Left lung (tissue), 10 donors: ENCODE results near the gene LRRC14B. TPM values are rescaled to one million over a fixed set of nuclear protein-coding genes. Genes with fewer than 3 reads are reported as not detected.

Experiments
- ATAC-seq: fragments of 200-7000 bp; cut with Tn5 transposase; one replicate; pipeline ENCODE4 v1.9.1; 2020; ENCODE audit warnings: moderate library complexity
- DNase-seq, 4 donors: peaks; one replicate each; pipeline ENCODE4 v3.0.0-alpha.2; 2013 to 2020
- H3K27ac ChIP-seq, 2 donors: fragments of 200-600 bp; sonication (generic) in 1 of 2; one replicate each; pipeline versions ENCODE4 v1.5.0 to v1.8.0; 2020 to 2021
- H3K27me3 ChIP-seq, 2 donors: fragments of 200-600 bp; sonication (generic) in 1 of 2; one replicate each; pipeline versions ENCODE4 v1.5.0 to v1.8.0; 2020 to 2021
- H3K36me3 ChIP-seq, 2 donors: fragments of 200-600 bp; sonication (generic) in 1 of 2; one replicate each; pipeline versions ENCODE4 v1.5.0 to v1.8.0; 2020 to 2021
- H3K4me1 ChIP-seq, 2 donors: fragments of 200-600 bp; one replicate each; pipeline ENCODE4 v1.8.0; 2021
- H3K4me3 ChIP-seq, 2 donors: fragments of 200-600 bp; sonication (generic) in 1 of 2; one replicate each; pipeline versions ENCODE4 v1.5.0 to v1.8.0; 2020 to 2021; ENCODE audit warnings: mild to moderate bottlenecking in 1 of 2
- H3K9me3 ChIP-seq, 2 donors: fragments of 200-600 bp; sonication (generic) in 1 of 2; one replicate each; pipeline versions ENCODE4 v1.5.0 to v1.8.0; 2020 to 2021
- intact Hi-C, 2 donors: fragments of 100-400 bp; cut with DNase I; formaldehyde crosslinking; loops; one replicate each; pipeline versions ENCODE4 v1.11.2 to v1.14.2; 2022
- polyA plus RNA-seq, 6 donors: library from polyadenylated mRNA; unstranded; fragments of 120-200 nt; gene quantifications; one replicate each; pipeline ENCODE4 v1.2.1, GENCODE V29; 2013; ENCODE audit not compliant: insufficient read length in 6 of 6
- total RNA-seq, 2 donors: library from RNA; stranded (reverse); fragmentation: NEBNext Ultra II Directional; extraction: Animal tissue kit (Norgen Biotek cat#: 25700); gene quantifications; one replicate each; pipeline ENCODE4 v1.2.1, GENCODE V29; 2021
- TF ChIP-seq, protein P1 (sequence below), 2 donors: fragments of 200-600 bp; sonication (generic) in 1 of 2; IDR thresholded peaks; one replicate each; pipeline versions ENCODE4 v1.5.0 to v1.8.0; 2021; ENCODE audit warnings: antibody characterized with exemption in 2 of 2
- donor health status: DM: no; HTN: yes; CAD: no.
- donor health status: DM: no; HTN: no; CAD: no.

Gene LRRC14B
- total and polyA plus RNA-seq, 8 donors: 0.08 to 0.14 (median 0.11) TPM; not detected in 3

DNA sequence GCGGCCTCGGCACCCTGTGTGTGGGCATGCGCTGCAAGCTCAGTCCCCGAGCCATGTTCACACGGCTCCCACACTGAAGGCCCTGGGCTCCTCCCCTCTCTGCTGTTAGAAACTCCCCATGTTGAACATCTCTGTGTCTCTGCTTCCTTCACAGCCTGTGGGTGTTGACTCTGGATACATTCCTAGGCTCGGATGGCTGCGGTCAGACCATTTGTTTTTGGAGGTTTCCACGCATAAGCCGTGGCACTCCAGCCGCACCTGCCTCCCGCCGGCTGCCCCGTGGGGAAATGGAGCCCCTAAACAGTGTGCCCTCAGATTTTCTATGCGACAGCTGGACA lies 31.2 kb upstream of the LRRC14B start:
- Histone ChIP-seq H3K27ac (no peak overlapping the region), H3K9me3 (no peaks in the 10 kb centered on the region), H3K4me3 (no peak overlapping the region), H3K27me3 (peaks cover 0 to 13% of the 10 kb centered on the region in 2 donors), H3K4me1 (no peaks in the 10 kb centered on the region), H3K36me3 (no peaks in the 10 kb centered on the region)
- intact Hi-C loops: no loop called here
- ATAC-seq (no peak), DNase-seq (no peak)
- TF ChIP-seq, protein P1, sequence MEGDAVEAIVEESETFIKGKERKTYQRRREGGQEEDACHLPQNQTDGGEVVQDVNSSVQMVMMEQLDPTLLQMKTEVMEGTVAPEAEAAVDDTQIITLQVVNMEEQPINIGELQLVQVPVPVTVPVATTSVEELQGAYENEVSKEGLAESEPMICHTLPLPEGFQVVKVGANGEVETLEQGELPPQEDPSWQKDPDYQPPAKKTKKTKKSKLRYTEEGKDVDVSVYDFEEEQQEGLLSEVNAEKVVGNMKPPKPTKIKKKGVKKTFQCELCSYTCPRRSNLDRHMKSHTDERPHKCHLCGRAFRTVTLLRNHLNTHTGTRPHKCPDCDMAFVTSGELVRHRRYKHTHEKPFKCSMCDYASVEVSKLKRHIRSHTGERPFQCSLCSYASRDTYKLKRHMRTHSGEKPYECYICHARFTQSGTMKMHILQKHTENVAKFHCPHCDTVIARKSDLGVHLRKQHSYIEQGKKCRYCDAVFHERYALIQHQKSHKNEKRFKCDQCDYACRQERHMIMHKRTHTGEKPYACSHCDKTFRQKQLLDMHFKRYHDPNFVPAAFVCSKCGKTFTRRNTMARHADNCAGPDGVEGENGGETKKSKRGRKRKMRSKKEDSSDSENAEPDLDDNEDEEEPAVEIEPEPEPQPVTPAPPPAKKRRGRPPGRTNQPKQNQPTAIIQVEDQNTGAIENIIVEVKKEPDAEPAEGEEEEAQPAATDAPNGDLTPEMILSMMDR (IDR thresholded peaks at IDR 0.05): no peak

DNA sequence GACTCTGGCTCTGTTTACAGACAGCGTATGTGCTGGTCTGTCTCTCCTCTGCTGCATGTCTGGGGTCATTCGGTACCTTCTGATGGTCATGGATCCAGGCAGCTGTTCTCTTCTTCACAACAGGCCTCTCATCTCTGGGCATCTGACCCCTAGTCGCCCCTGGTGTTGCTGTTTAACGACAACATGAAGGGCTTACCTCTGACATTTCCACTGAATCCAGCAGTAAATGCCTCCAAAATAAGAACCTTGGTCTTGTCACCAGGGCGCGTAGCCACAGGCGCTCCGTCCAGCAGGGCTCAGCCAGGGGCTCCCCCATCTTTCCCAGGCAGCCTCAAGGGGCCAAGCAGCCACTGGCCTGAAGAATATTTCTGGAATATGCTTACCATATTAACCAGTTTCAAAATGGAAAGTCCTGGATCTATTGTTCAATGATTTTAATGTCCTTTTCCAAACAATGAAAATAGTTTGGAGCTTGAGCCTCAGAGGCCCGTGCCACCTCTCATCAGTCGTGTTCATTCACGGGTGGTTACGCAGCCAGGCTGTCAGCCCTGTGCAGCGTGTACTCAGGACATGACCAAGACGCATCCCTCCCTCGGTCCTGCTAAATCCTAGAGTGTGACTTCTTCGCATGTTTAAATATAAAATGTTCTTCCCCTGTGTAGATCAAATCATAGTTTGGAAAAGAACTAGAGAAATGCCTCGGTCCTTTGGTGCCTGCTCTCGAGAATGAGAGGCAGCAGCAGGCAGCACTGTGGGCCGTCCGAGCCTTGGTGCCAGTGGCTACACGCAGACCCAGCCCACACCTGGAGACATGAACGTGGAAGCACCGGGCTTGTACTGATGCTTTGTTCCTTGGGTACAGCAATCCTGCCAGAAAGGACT lies 30.1 kb upstream of the LRRC14B start:
- Histone ChIP-seq H3K27ac (no peak overlapping the region), H3K27me3 (peaks cover 0 to 13% of the 10 kb centered on the region in 2 donors), H3K36me3 (no peaks in the 10 kb centered on the region), H3K9me3 (no peaks in the 10 kb centered on the region), H3K4me3 (no peak overlapping the region), H3K4me1 (no peaks in the 10 kb centered on the region)
- DNase-seq (no peak), ATAC-seq (no peak)
- TF ChIP-seq, protein P1 (IDR thresholded peaks at IDR 0.05): no peak
- intact Hi-C loops: no loop called here

DNA sequence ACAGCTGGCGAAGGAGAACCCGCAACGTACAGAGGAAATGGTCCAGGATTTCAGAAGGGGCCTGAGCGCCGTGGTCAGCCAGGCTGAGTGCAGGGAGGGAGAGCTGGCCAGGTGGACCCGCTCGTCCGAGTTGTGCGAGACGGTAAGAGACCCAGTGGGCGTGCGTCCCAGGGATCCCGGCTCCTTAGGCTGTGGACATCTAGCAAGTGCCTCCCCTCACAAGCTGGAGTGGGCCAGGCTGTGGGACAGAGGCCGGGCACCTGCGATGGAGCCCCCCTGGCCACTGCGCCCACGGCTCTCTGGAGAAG lies 29.5 kb upstream of the LRRC14B start:
- H3K27me3 ChIP-seq: peaks cover 0 to 13% of the 10 kb centered on the region in 2 donors
- no peak overlapping the region for H3K4me3 ChIP-seq
- no peak overlapping the region for H3K27ac ChIP-seq
- no peaks in the 10 kb centered on the region for H3K36me3 ChIP-seq
- DNase-seq (no peak), ATAC-seq (no peak)
- H3K9me3 ChIP-seq: no peaks in the 10 kb centered on the region
- intact Hi-C loops: no loop called here
- H3K4me1 ChIP-seq: no peaks in the 10 kb centered on the region
- TF ChIP-seq, protein P1 (IDR thresholded peaks at IDR 0.05): no peak

DNA sequence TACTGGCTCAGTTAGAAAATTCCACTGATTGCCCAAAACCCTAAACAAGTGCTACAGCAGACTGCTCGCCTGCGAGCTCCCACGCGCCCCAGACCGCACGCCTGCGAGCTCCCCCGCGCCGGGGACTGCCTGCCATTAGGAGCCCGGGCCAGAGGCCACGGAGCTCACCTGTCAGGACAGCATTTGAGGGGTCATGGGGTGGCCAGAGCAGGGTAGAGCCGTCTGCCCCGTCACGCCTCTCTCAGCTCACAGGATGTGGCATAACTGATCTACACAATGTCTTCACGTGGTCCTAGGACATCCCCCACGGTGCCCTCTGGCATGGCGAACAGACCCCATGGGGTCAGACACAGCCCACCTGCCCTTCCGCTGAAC lies 29.1 kb upstream of the LRRC14B start:
- no peak overlapping the region for H3K4me3 ChIP-seq
- intact Hi-C loops: no loop called here
- no peaks in the 10 kb centered on the region for H3K9me3 ChIP-seq
- ATAC-seq (no peak), DNase-seq (no peak)
- H3K4me1 ChIP-seq: no peaks in the 10 kb centered on the region
- peaks cover 0 to 13% of the 10 kb centered on the region in 2 donors for H3K27me3 ChIP-seq
- H3K36me3 ChIP-seq: no peaks in the 10 kb centered on the region
- TF ChIP-seq, protein P1 (IDR thresholded peaks at IDR 0.05): no peak
- no peak overlapping the region for H3K27ac ChIP-seq

DNA sequence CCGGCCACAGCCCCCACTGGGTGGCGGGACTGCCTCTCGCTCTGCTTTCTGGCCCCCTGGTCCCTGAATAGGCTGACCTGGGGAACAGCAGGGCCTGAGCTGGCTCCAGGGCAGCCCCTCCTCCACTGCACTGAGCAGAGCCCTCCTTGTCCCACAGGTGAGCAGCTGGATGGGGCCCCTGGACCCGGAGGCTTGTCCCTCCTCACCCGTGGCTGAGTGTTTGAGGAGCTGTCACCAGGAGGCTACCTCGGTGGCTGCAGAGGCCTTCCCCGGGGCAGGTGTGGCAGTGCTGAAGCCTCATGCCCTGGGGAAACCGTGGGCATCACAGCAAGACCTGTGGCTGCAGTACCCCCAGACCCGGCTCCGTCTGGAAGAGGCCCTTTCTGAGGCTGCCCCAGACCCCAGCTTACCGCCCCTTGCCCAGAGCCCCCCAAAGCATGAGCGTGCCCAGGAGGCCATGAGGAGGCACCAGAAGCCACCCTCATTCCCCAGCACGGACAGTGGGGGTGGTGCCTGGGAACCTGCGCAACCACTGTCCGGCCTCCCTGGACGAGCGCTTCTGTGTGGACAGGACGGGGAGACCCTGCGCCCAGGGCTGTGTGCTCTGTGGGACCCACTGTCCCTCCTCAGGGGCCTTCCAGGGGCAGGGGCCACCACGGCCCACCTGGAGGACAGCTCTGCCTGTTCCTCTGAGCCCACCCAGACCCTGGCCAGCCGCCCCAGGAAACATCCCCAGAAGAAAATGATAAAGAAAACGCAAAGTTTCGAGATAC lies 28.5 kb upstream of the LRRC14B start:
- no peak overlapping the region for H3K4me3 ChIP-seq

More for the DNA sequence above, 28.5 kb upstream of the LRRC14B start:
- no peak for DNase-seq
- H3K27ac ChIP-seq: no peak overlapping the region
- TF ChIP-seq, protein P1 (IDR thresholded peaks at IDR 0.05): no peak
- no peaks in the 10 kb centered on the region for H3K9me3 ChIP-seq
- H3K36me3 ChIP-seq: no peaks in the 10 kb centered on the region
- no peak for ATAC-seq
- intact Hi-C loops: no loop called here
- no peaks in the 10 kb centered on the region for H3K4me1 ChIP-seq
- H3K27me3 ChIP-seq: peaks cover 0 to 13% of the 10 kb centered on the region in 2 donors
